B cell (primary cell): ENCODE results near the gene COG3. TPM values are rescaled to one million over a fixed set of nuclear protein-coding genes. Genes with fewer than 3 reads are reported as not detected.

ENCODE experiments used
- ATAC-seq: fragments of 200-7000 bp; cut with Tn5 transposase; one replicate; pipeline ENCODE4 v1.10.0; 2021; ENCODE audit warnings: low read depth, mild to moderate bottlenecking, moderate number of reproducible peaks, moderate library complexity
- CTCF ChIA-PET: fragments of 350-600 bp; sonication (Branson Sonifier 250); formaldehyde crosslinking; loops from one replicate; lab custom pipeline; 2021; ENCODE audit warnings: antibody characterized with exemption, inconsistent platforms; lab: Charles Lee
- POLR2A ChIA-PET: fragments of 350-600 bp; sonication (Branson Sonifier 250); formaldehyde crosslinking; loops from one replicate; lab custom pipeline; 2021; ENCODE audit warnings: antibody characterized with exemption; lab: Charles Lee
- DNase-seq: peaks from one replicate; pipeline ENCODE4 v3.0.0; 2013
- H2AFZ ChIP-seq: 2 replicates; pipeline ENCODE4 v1.6.1; 2012; ENCODE audit warnings: mild to moderate bottlenecking, low read depth, low read length; ENCODE audit not compliant: insufficient read depth, poor library complexity, severe bottlenecking
- H3K27ac ChIP-seq, 2 donors: 1 replicate in 1 of 2; 2 replicates in 1 of 2; pipeline ENCODE4 v1.5.1; 2012 to 2013; ENCODE audit warnings: low read length in 2 of 2, mild to moderate bottlenecking in 2 of 2, moderate library complexity in 1 of 2
- H3K27me3 ChIP-seq, 4 experiments: fragments of 200-600 bp in 1 of 4; sonication (generic) in 1 of 4; replicated peaks in 1 of 4; 1 replicate in 2 of 4; 2 replicates in 2 of 4; pipeline versions ENCODE4 v1.6.1 to v1.7.0; 2013 to 2016; ENCODE audit warnings: low read length in 3 of 4, mild to moderate bottlenecking in 2 of 4, mixed read lengths in 1 of 4, moderate library complexity in 1 of 4; ENCODE audit not compliant: insufficient read depth in 4 of 4, control insufficient read depth in 3 of 4; ENCODE audit errors: control extremely low read depth in 1 of 4
- H3K36me3 ChIP-seq, 2 experiments: replicated peaks in 1 of 2; 1 replicate in 1 of 2; 2 replicates in 1 of 2; pipeline versions ENCODE4 v1.6.1 to v1.7.1; 2013; ENCODE audit warnings: low read length in 1 of 2; ENCODE audit not compliant: insufficient read depth in 2 of 2, control insufficient read depth in 1 of 2; ENCODE audit errors: control extremely low read depth in 1 of 2, extremely low read depth in 1 of 2
- H3K4me1 ChIP-seq, 2 donors: fragments of 200-600 bp in 1 of 2; sonication (generic) in 1 of 2; 1 replicate in 1 of 2; 2 replicates in 1 of 2; pipeline versions ENCODE4 v1.5.1 to v1.6.1; 2013 to 2017; ENCODE audit warnings: low read length in 2 of 2; ENCODE audit not compliant: control insufficient read depth in 2 of 2, insufficient read depth in 2 of 2
- H3K4me2 ChIP-seq: replicated peaks from 2 replicates; pipeline ENCODE3; 2012; ENCODE audit warnings: mild to moderate bottlenecking, low read depth, low read length; ENCODE audit not compliant: poor library complexity, severe bottlenecking
- H3K4me3 ChIP-seq, 5 experiments: fragments of 200-600 bp in 1 of 5; sonication (generic) in 1 of 5; 1 replicate in 3 of 5; 2 replicates in 2 of 5; pipeline versions ENCODE4 v1.5.1 to v1.7.0; 2011 to 2016; ENCODE audit warnings: low read length in 4 of 5, mild to moderate bottlenecking in 4 of 5, low read depth in 2 of 5, control low read depth in 1 of 5, moderate library complexity in 1 of 5; ENCODE audit not compliant: insufficient read depth in 1 of 5; ENCODE audit errors: control extremely low read depth in 1 of 5, extremely low read depth in 1 of 5
- H3K79me2 ChIP-seq: fragments of 200-600 bp; sonication (generic); one replicate; pipeline ENCODE4 v1.6.0; 2016; ENCODE audit warnings: low read length; ENCODE audit not compliant: control insufficient read depth, insufficient read depth
- H3K9ac ChIP-seq: fragments of 200-600 bp; sonication (generic); 2 replicates; pipeline ENCODE4 v1.6.1; 2017; ENCODE audit warnings: mild to moderate bottlenecking, low read length, moderate library complexity
- H3K9me3 ChIP-seq, 3 donors: one replicate each; pipeline versions ENCODE4 v1.6.1 to v1.7.1; 2013; ENCODE audit warnings: low read length in 2 of 3; ENCODE audit not compliant: control insufficient read depth in 2 of 3, insufficient read depth in 1 of 3; ENCODE audit errors: control extremely low read depth in 1 of 3
- H4K20me1 ChIP-seq: 2 replicates; pipeline ENCODE4 v1.6.0; 2012; ENCODE audit warnings: mild to moderate bottlenecking, low read length; ENCODE audit not compliant: insufficient read depth, control insufficient read depth, poor library complexity, severe bottlenecking
- H3K27ac Mint-ChIP-seq: one replicate; pipeline ENCODE4 v1.8.0; 2021; ENCODE audit warnings: mixed read lengths
- H3K27me3 Mint-ChIP-seq: one replicate; pipeline ENCODE4 v1.8.0; 2021; ENCODE audit warnings: mixed read lengths
- H3K4me1 Mint-ChIP-seq: one replicate; pipeline ENCODE4 v1.8.0; 2021; ENCODE audit warnings: mixed read lengths
- H3K4me3 Mint-ChIP-seq: one replicate; pipeline ENCODE4 v1.8.0; 2021; ENCODE audit warnings: mixed read lengths
- H3K9me3 Mint-ChIP-seq: one replicate; pipeline ENCODE4 v1.8.0; 2022; ENCODE audit warnings: mixed read lengths; ENCODE audit not compliant: insufficient read depth
- CTCF ChIP-seq: fragments of 200-600 bp; IDR thresholded peaks from one replicate; pipeline ENCODE4 v1.8.0; 2022; ENCODE audit warnings: antibody characterized with exemption, mild to moderate bottlenecking
- EZH2 ChIP-seq: IDR thresholded peaks from 2 replicates; pipeline ENCODE4 v1.6.1; 2012; ENCODE audit warnings: borderline replicate concordance, low read depth, mild to moderate bottlenecking, moderate library complexity, low read length; ENCODE audit not compliant: insufficient read depth, poor library complexity, severe bottlenecking
- WGBS: methylation state at CpG from one replicate; pipeline ENCODE4 v1.1.5; 2013; ENCODE audit warnings: missing lambda C conversion rate; ENCODE audit not compliant: insufficient coverage; 5-methylcytosine and 5-hydroxymethylcytosine counted together
- intact Hi-C: fragments of 100-400 bp; cut with micrococcal nuclease; formaldehyde crosslinking; loops from one replicate; pipeline ENCODE4 v1.10.0; 2022
- polyA plus RNA-seq: library from polyadenylated mRNA; depleted of rRNA; stranded (reverse); fragments of >200 nt; gene quantifications from 2 replicates; pipeline ENCODE4 v1.2.3, GENCODE V29; 2012
- total RNA-seq, 2 donors: library from RNA; stranded (reverse); fragments of 120-200 nt in 1 of 2; gene quantifications; 1 replicate in 1 of 2; 2 replicates in 1 of 2; pipeline versions ENCODE4 v1.2.3 to v1.2.4, GENCODE V29; 2013 to 2022

COG3 gene
- total and polyA plus RNA-seq, 2 donors (not counting 1 experiment from before 2014, with no cell fraction given): 29.5 to 37.3 TPM

- POLR2A ChIA-PET: no interaction called here
- no peak overlapping the region for H3K27ac Mint-ChIP-seq
- no peaks in the 10 kb centered on the region for H3K36me3 ChIP-seq
- H3K4me1 ChIP-seq: no peaks in the 10 kb centered on the region
- H2AFZ ChIP-seq: no peak overlapping the region
- DNase-seq (no peak), ATAC-seq (no peak)
- intact Hi-C loops: no loop called here
- no peaks in the 10 kb centered on the region for H3K79me2 ChIP-seq
- no peaks in the 10 kb centered on the region for H4K20me1 ChIP-seq
- H3K27me3 Mint-ChIP-seq: peaks cover 16% of the 10 kb centered on the region
- peaks cover 0 to 4% (median 0%) of the 10 kb centered on the region in 4 experiments for H3K27me3 ChIP-seq
- H3K9ac ChIP-seq: no peak overlapping the region
- no peaks in the 10 kb centered on the region for H3K4me1 Mint-ChIP-seq
- no peak overlapping the region for H3K4me3 Mint-ChIP-seq
- H3K27ac ChIP-seq: no peak overlapping the region
- TF ChIP-seq CTCF (no peak), EZH2 (no peak)
- peaks cover 4% of the 10 kb centered on the region for H3K9me3 Mint-ChIP-seq
- H3K9me3 ChIP-seq: peaks cover 0 to 7% (median 0%) of the 10 kb centered on the region in 3 donors
- no peak overlapping the region for H3K4me2 ChIP-seq
- CTCF ChIA-PET: no interaction called here
- no peak overlapping the region for H3K4me3 ChIP-seq
Observed at GRCh38 chr13:45565331-45565730, 100.6 kb downstream of the COG3 start.

- H4K20me1 ChIP-seq: no peaks in the 10 kb centered on the region
- Mint-ChIP-seq H3K27me3 (peaks cover 26% of the 10 kb centered on the region), H3K4me3 (no peak overlapping the region), H3K9me3 (no peaks in the 10 kb centered on the region), H3K27ac (no peak overlapping the region), H3K4me1 (no peaks in the 10 kb centered on the region)
- no peak overlapping the region for H2AFZ ChIP-seq
- H3K79me2 ChIP-seq: no peaks in the 10 kb centered on the region
- H3K27me3 ChIP-seq: peaks cover 0 to 4% (median 1%) of the 10 kb centered on the region in 4 experiments
- no peak for ATAC-seq
- no peak for DNase-seq
- intact Hi-C loops: no loop called here
- H3K9me3 ChIP-seq: peaks cover 0 to 2% (median 0%) of the 10 kb centered on the region in 3 donors
- TF ChIP-seq EZH2 (no peak), CTCF (no peak)
- ChIA-PET POLR2A (no interaction called here), CTCF (no interaction called here)
- H3K4me1 ChIP-seq: no peaks in the 10 kb centered on the region
- H3K4me3 ChIP-seq: no peak overlapping the region
- H3K9ac ChIP-seq: no peak overlapping the region
- no peak overlapping the region for H3K4me2 ChIP-seq
- no peaks in the 10 kb centered on the region for H3K36me3 ChIP-seq
- whole genome bisulfite sequencing: 91% methylated on average over 12 of the region's 16 CpGs
- no peak overlapping the region for H3K27ac ChIP-seq
Observed at GRCh38 chr13:45575146-45575829, 110.5 kb downstream of the COG3 start.
